OCI-LY7 (cell line): ENCODE data around the gene KCTD3. TPM values are rescaled to one million over a fixed set of nuclear protein-coding genes. Genes with fewer than 3 reads are reported as not detected.

ENCODE experiments used
- BruUV-seq: library from RNA; stranded (reverse); fragments of 400-500 nt; replicated peaks from 2 replicates; lab custom pipeline; 2021; lab: Mats Ljungman, UMichigan
- CTCF ChIA-PET: fragments of 300-600 bp; sonication (Branson Sonifier 250); formaldehyde crosslinking; loops from one replicate; lab custom pipeline; 2022; ENCODE audit warnings: antibody characterized with exemption; ENCODE audit not compliant: unreplicated experiment; lab: Charles Lee
- POLR2A ChIA-PET: fragments of 300-600 bp; sonication (Branson Sonifier 250); formaldehyde crosslinking; loops from one replicate; lab custom pipeline; 2022; ENCODE audit warnings: antibody characterized with exemption; lab: Charles Lee
- DNase-seq: peaks from one replicate; pipeline ENCODE4 v3.0.0-alpha.2; 2015; ENCODE audit warnings: low spot score
- H2AFZ ChIP-seq: fragments of 200-600 bp; sonication (generic), shearing (Covaris generic); 2 replicates; pipeline ENCODE4 v1.6.1; 2014; ENCODE audit warnings: mild to moderate bottlenecking, antibody characterized with exemption, low read length, moderate library complexity
- H3K27ac ChIP-seq: fragments of 200-600 bp; sonication (generic); 2 replicates; pipeline ENCODE4 v1.5.1; 2014; ENCODE audit warnings: mixed run types, low read depth, mild to moderate bottlenecking, moderate library complexity, low read length, inconsistent platforms; ENCODE audit not compliant: poor library complexity, severe bottlenecking
- H3K36me3 ChIP-seq: fragments of 200-600 bp; sonication (generic); 2 replicates; pipeline ENCODE4 v1.6.1; 2014; ENCODE audit warnings: mild to moderate bottlenecking, antibody characterized with exemption, low read length, moderate library complexity, mixed read lengths; ENCODE audit not compliant: insufficient read depth
- H3K4me1 ChIP-seq: fragments of 200-600 bp; sonication (generic); 2 replicates; pipeline ENCODE4 v1.5.1; 2014; ENCODE audit warnings: mild to moderate bottlenecking, low read length; ENCODE audit not compliant: insufficient read depth, poor library complexity, severe bottlenecking
- H3K4me2 ChIP-seq: fragments of 200-600 bp; sonication (generic); 2 replicates; pipeline ENCODE4 v1.6.1; 2014; ENCODE audit warnings: mild to moderate bottlenecking, low read length
- H3K4me3 ChIP-seq: fragments of 200-600 bp; sonication (generic); 2 replicates; pipeline ENCODE4 v1.5.1; 2014; ENCODE audit warnings: mild to moderate bottlenecking, low read depth, low read length; ENCODE audit not compliant: poor library complexity, severe bottlenecking
- H3K79me2 ChIP-seq: fragments of 200-600 bp; sonication (generic); 2 replicates; pipeline ENCODE4 v1.6.1; 2016; ENCODE audit warnings: low read depth, mild to moderate bottlenecking, low read length, moderate library complexity, mixed read lengths; ENCODE audit not compliant: insufficient read depth
- H3K9me2 ChIP-seq: fragments of 200-600 bp; sonication (generic); 2 replicates; pipeline ENCODE4 v1.6.1; 2016; ENCODE audit warnings: mild to moderate bottlenecking, low read length, mixed read lengths; ENCODE audit not compliant: insufficient read depth
- H3K9me3 ChIP-seq: fragments of 200-600 bp; sonication (generic); 2 replicates; pipeline ENCODE4 v1.6.1; 2014; ENCODE audit warnings: mild to moderate bottlenecking, mixed run types, low read length, mixed read lengths
- H4K20me1 ChIP-seq: fragments of 200-600 bp; sonication (generic); 2 replicates; pipeline ENCODE4 v1.6.1; 2014; ENCODE audit warnings: mild to moderate bottlenecking, antibody characterized with exemption, low read length, moderate library complexity, mixed read lengths; ENCODE audit not compliant: insufficient read depth
- EZH2phosphoT487 ChIP-seq: fragments of 200-600 bp; sonication (generic); IDR thresholded peaks from 2 replicates; pipeline ENCODE4 v1.6.1; 2018; ENCODE audit warnings: low read depth, borderline replicate concordance, mild to moderate bottlenecking, mixed run types, antibody characterized with exemption, low read length, moderate library complexity, mixed read lengths
- intact Hi-C: fragments of 100-400 bp; cut with micrococcal nuclease; formaldehyde crosslinking; loops from one replicate; pipeline ENCODE4 v1.10.0; 2022; ENCODE audit not compliant: unreplicated experiment
- total RNA-seq, 2 experiments: library from RNA; depleted of rRNA in 1 of 2; stranded (reverse); fragments of >200 nt in 1 of 2; shearing (Covaris generic) in 1 of 2; gene quantifications; 2 replicates each; pipeline ENCODE4 v1.2.3, GENCODE V29; 2014 to 2022
- TF ChIP-seq, protein P1 (sequence below): fragments of 200-600 bp; sonication (generic); conservative IDR thresholded peaks from 2 replicates; pipeline ENCODE4 v1.5.1; 2014; ENCODE audit warnings: mild to moderate bottlenecking, antibody characterized with exemption, low read length, moderate library complexity, mixed read lengths

The KCTD3 gene
- total RNA-seq, 2 experiments from 2014 or later, result 0.13 to 3.4 TPM

GRCh38 chr1:215529111-215529510 lies 38.0 kb upstream of the KCTD3 start:
- CTCF ChIA-PET, result no interaction called here
- DNase-seq, result no peak
- Histone ChIP-seq H3K4me2 (no peak overlapping the region), H3K36me3 (no peaks in the 10 kb centered on the region), H3K4me3 (no peak overlapping the region), H3K9me2 (no peaks in the 10 kb centered on the region), H3K79me2 (no peaks in the 10 kb centered on the region), H3K27ac (no peak overlapping the region), H2AFZ (no peak overlapping the region), H3K9me3 (no peaks in the 10 kb centered on the region), H3K4me1 (no peaks in the 10 kb centered on the region), H4K20me1 (no peaks in the 10 kb centered on the region)
- TF ChIP-seq, protein P1, sequence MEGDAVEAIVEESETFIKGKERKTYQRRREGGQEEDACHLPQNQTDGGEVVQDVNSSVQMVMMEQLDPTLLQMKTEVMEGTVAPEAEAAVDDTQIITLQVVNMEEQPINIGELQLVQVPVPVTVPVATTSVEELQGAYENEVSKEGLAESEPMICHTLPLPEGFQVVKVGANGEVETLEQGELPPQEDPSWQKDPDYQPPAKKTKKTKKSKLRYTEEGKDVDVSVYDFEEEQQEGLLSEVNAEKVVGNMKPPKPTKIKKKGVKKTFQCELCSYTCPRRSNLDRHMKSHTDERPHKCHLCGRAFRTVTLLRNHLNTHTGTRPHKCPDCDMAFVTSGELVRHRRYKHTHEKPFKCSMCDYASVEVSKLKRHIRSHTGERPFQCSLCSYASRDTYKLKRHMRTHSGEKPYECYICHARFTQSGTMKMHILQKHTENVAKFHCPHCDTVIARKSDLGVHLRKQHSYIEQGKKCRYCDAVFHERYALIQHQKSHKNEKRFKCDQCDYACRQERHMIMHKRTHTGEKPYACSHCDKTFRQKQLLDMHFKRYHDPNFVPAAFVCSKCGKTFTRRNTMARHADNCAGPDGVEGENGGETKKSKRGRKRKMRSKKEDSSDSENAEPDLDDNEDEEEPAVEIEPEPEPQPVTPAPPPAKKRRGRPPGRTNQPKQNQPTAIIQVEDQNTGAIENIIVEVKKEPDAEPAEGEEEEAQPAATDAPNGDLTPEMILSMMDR, result no peak
- no peak for TF ChIP-seq EZH2phosphoT487
- BruUV-seq, result no TSS peak
- POLR2A ChIA-PET, result interaction anchor here (0.6 to 0.9 kb wide), 2 partner anchors 8 to 177 kb away, joined by 3 to 4 read pairs; no protein-coding TSS in a partner anchor
- intact Hi-C loops, result loop anchor here (5.0 to 10.0 kb wide), 4 partner anchors 714 to 1317 kb away; no protein-coding TSS in a partner anchor

- intact Hi-C loops, result loop anchor here (5.0 to 10.0 kb wide), 4 partner anchors 715 to 1317 kb away; no protein-coding TSS in a partner anchor
- Histone ChIP-seq H2AFZ (no peak overlapping the region), H3K79me2 (no peaks in the 10 kb centered on the region), H4K20me1 (no peaks in the 10 kb centered on the region), H3K4me2 (no peak overlapping the region), H3K4me3 (no peak overlapping the region), H3K36me3 (no peaks in the 10 kb centered on the region), H3K9me2 (no peaks in the 10 kb centered on the region), H3K4me1 (no peaks in the 10 kb centered on the region), H3K27ac (no peak overlapping the region), H3K9me3 (no peaks in the 10 kb centered on the region)
- no TSS peak for BruUV-seq
- ChIA-PET CTCF (no interaction called here), POLR2A (interaction anchor here (0.6 to 0.9 kb wide), 2 partner anchors 9 to 177 kb away, joined by 3 to 4 read pairs; no protein-coding TSS in a partner anchor)
- TF ChIP-seq, protein P1, result no peak
- no peak for TF ChIP-seq EZH2phosphoT487
- no peak for DNase-seq
Measured at GRCh38 chr1:215529571-215529970, 37.5 kb upstream of the KCTD3 start.

- no peak overlapping the region for H3K4me3 ChIP-seq
- no peak overlapping the region for H3K4me2 ChIP-seq
- H3K9me3 ChIP-seq, result no peaks in the 10 kb centered on the region
- H4K20me1 ChIP-seq, result no peaks in the 10 kb centered on the region
- no TSS peak for BruUV-seq
- no peak for DNase-seq
- no peak overlapping the region for H2AFZ ChIP-seq
- intact Hi-C loops, result no loop called here
- no peaks in the 10 kb centered on the region for H3K79me2 ChIP-seq
- POLR2A ChIA-PET, result no interaction called here
- H3K36me3 ChIP-seq, result no peaks in the 10 kb centered on the region
- TF ChIP-seq, protein P1, result no peak
- TF ChIP-seq EZH2phosphoT487, result no peak
- CTCF ChIA-PET, result no interaction called here
- no peaks in the 10 kb centered on the region for H3K4me1 ChIP-seq
- H3K27ac ChIP-seq, result no peak overlapping the region
- no peaks in the 10 kb centered on the region for H3K9me2 ChIP-seq
Measured at GRCh38 chr1:215530401-215530984, 36.6 kb upstream of the KCTD3 start.
